HG02571 (cell line): ENCODE measurements around the gene HRH4.
A peak's percentile ranks its signal among the peaks of the same experiment; 100 is the strongest.

Experiments
- ATAC-seq: cut with Tn5 transposase; IDR thresholded peaks from one replicate; pipeline ENCODE4 v1.9.1; 2021; ENCODE audit warnings: mild to moderate bottlenecking, moderate library complexity; ENCODE audit not compliant: unreplicated experiment

The HRH4 gene

GRCh38 chr18:24462838-24463775, 2.7 kb downstream of the HRH4 start:
- no peak for ATAC-seq

- no peak for ATAC-seq
Observed at GRCh38 chr18:24465486-24465885, 5.0 kb downstream of the HRH4 start.

GRCh38 chr18:24466771-24467170, 6.3 kb downstream of the HRH4 start:
- ATAC-seq: no peak

- no peak for ATAC-seq
Observed at GRCh38 chr18:24470022-24470618, 9.7 kb downstream of the HRH4 start.

- ATAC-seq: no peak
Observed at GRCh38 chr18:24470805-24471204, 10.4 kb downstream of the HRH4 start.

- ATAC-seq: no peak
Observed at GRCh38 chr18:24472591-24472990, 12.2 kb downstream of the HRH4 start.

- ATAC-seq: no peak
Observed at GRCh38 chr18:24474406-24474805, 14.0 kb downstream of the HRH4 start.

- no peak for ATAC-seq
Observed at GRCh38 chr18:24475926-24476589, 15.6 kb downstream of the HRH4 start.

GRCh38 chr18:24479371-24479770, 18.9 kb downstream of the HRH4 start:
- ATAC-seq: no peak

- no peak for ATAC-seq
Observed at GRCh38 chr18:24482821-24483220, 22.4 kb downstream of the HRH4 start.

GRCh38 chr18:24485681-24486080, 25.2 kb downstream of the HRH4 start:
- no peak for ATAC-seq

GRCh38 chr18:24486684-24487083, 26.2 kb downstream of the HRH4 start:
- ATAC-seq: no peak

GRCh38 chr18:24488824-24489493, 28.5 kb downstream of the HRH4 start:
- ATAC-seq: no peak

GRCh38 chr18:24490539-24490938, 30.1 kb downstream of the HRH4 start:
- ATAC-seq: no peak

- peak; percentile 58 for ATAC-seq
Observed at GRCh38 chr18:24491927-24492834, 31.7 kb downstream of the HRH4 start.

- ATAC-seq: no peak
Observed at GRCh38 chr18:24494586-24494985, 34.1 kb downstream of the HRH4 start.

- ATAC-seq: no peak
Observed at GRCh38 chr18:24497031-24497754, 36.8 kb downstream of the HRH4 start.

GRCh38 chr18:24499814-24500213, 39.4 kb downstream of the HRH4 start:
- no peak for ATAC-seq

- ATAC-seq: no peak
Observed at GRCh38 chr18:24500217-24500616, 39.8 kb downstream of the HRH4 start.

GRCh38 chr18:24500766-24501165, 40.3 kb downstream of the HRH4 start:
- no peak for ATAC-seq
